Heart right ventricle (tissue), 16 donors: Measurements from ENCODE around the gene OR4A15. TPM values are rescaled to one million over a fixed set of nuclear protein-coding genes. Genes with fewer than 3 reads are reported as not detected.

Experiments
- ATAC-seq, 8 donors: fragments of 200-7000 bp; cut with Tn5 transposase; one replicate each; pipeline ENCODE4 v1.9.1; 2020; ENCODE audit warnings: mild to moderate bottlenecking in 8 of 8, moderate library complexity in 8 of 8, moderate number of reproducible peaks in 1 of 8
- DNase-seq, 2 donors: peaks; one replicate each; pipeline ENCODE4 v3.0.0-alpha.2; 2020
- H3K27ac ChIP-seq, 10 donors: fragments of 200-600 bp; sonication (generic) in 2 of 10; one replicate each; pipeline versions ENCODE4 v1.5.0 to v1.8.0; 2020 to 2022; ENCODE audit warnings: mild to moderate bottlenecking in 3 of 10
- H3K27me3 ChIP-seq, 7 donors: fragments of 200-600 bp; one replicate each; pipeline ENCODE4 v1.8.0; 2021 to 2022; ENCODE audit warnings: mild to moderate bottlenecking in 2 of 7
- H3K36me3 ChIP-seq, 9 donors: fragments of 200-600 bp; sonication (generic) in 1 of 9; one replicate each; pipeline versions ENCODE4 v1.5.0 to v1.8.0; 2020 to 2022; ENCODE audit warnings: mild to moderate bottlenecking in 2 of 9
- H3K4me1 ChIP-seq, 9 donors: fragments of 200-600 bp; sonication (generic) in 1 of 9; one replicate each; pipeline versions ENCODE4 v1.5.0 to v1.8.0; 2020 to 2022; ENCODE audit warnings: mild to moderate bottlenecking in 4 of 9
- H3K4me3 ChIP-seq, 10 donors: fragments of 200-600 bp; sonication (generic) in 2 of 10; one replicate each; pipeline versions ENCODE4 v1.5.0 to v1.8.0; 2020 to 2022; ENCODE audit warnings: mild to moderate bottlenecking in 7 of 10, moderate library complexity in 2 of 10
- H3K9me3 ChIP-seq, 11 donors: fragments of 200-600 bp in 10 of 11; sonication (generic) in 2 of 11; one replicate each; pipeline versions ENCODE4 v1.5.0 to v1.8.0; 2013 to 2022; ENCODE audit warnings: mild to moderate bottlenecking in 2 of 11, control low read depth in 1 of 11, moderate library complexity in 1 of 11
- CTCF ChIP-seq, 9 donors: fragments of 200-600 bp; sonication (generic) in 2 of 9; IDR thresholded peaks; one replicate each; pipeline versions ENCODE4 v1.5.0 to v1.8.0; 2021 to 2022; ENCODE audit warnings: antibody characterized with exemption in 9 of 9, mild to moderate bottlenecking in 5 of 9, moderate library complexity in 1 of 9
- WGBS, 2 donors: extraction: QIAGEN DNeasy Blood & Tissue Kit; methylation state at CpG; one replicate each; pipeline ENCODE4 v1.1.7; 2013; ENCODE audit warnings: inconsistent platforms in 1 of 2; 5-methylcytosine and 5-hydroxymethylcytosine counted together
- intact Hi-C, 10 donors: fragments of 100-400 bp; cut with DNase I; formaldehyde crosslinking; loops; one replicate each; pipeline versions ENCODE4 v1.11.1 to v1.14.2; 2022
- long read RNA-seq, 3 donors: library from polyadenylated mRNA; unstranded; transcript quantifications; one replicate each; pipeline ENCODE4 v2.0.0, GENCODE V29; 2020 to 2021
- polyA plus RNA-seq, 2 donors: library from polyadenylated mRNA; stranded (reverse); fragments of 200-250 nt; gene quantifications; one replicate each; pipeline ENCODE4 v1.2.3, GENCODE V29; 2013
- total RNA-seq, 10 donors: library from RNA; stranded (reverse); fragmentation: NEBNext Ultra II Directional in 3 of 10; extraction: Animal tissue kit (Norgen Biotek cat#: 25700) in 3 of 10; gene quantifications; one replicate each; pipeline versions ENCODE4 v1.2.1 to v1.2.4, GENCODE V29; 2021 to 2023
- donor health status: Arrhythmogenic right ventricular cardiomyopathy.
- donor health status: ischemic (EF 13 %, LVEDD 7.1; RV severe dilation, severe dysfunction).
- donor health status: healthy with polysubstance abuse.
- donor health status: DM: no; HTN: yes; CAD: no.
- donor health status: DM: no; HTN: no; CAD: no.
- donor health status: ischemic (EF 25% LVEDD 6.9; RV normal size, moderate dysfunction).
- donor health status: ischemic (EF 25% LVEDD 5.7; RV mildly dilated, moderate dysfunction).
- donor health status: healthy.
- donor health status: DM: yes; HTN: yes; CAD: no.
- donor health status: Ischemic cardiomyopathy.
- donor health status: ischemic (EF 35%, LVEDD 5.7; RV mildly dilated, moderate dysfunction).
- donor health status: nonischemic (EF 11% LVEDD 7.7; RV severe dilation, severe dysfunction).
- donor health status: DM: yes; HTN: yes; CAD: no.
- donor health status: PGD.
- donor health status: ischemic (EF 29% LVEDD 5.4; RV normal size, mild dysfunction).
- donor health status: nonischemic (EF 23%, LVEDD 6.1; RV moderate dilation, normal function).

OR4A15 gene
- total RNA-seq = not detected
- not detected for polyA plus RNA-seq
- long read RNA-seq, donor 1 = 0 reads
- long read RNA-seq, donor 2 = 0 reads
- long read RNA-seq, donor 3 = 0 reads

- DNase-seq = no peak
- H3K36me3 ChIP-seq = no peaks in the 10 kb centered on the region
- intact Hi-C loops = no loop called here
- H3K4me3 ChIP-seq = no peak within 1 kb of the TSS
- no peaks in the 10 kb centered on the region for H3K4me1 ChIP-seq
- no peak within 1 kb of the TSS for H3K27ac ChIP-seq
- ATAC-seq = no peak
- H3K9me3 ChIP-seq = peaks cover 0 to 25% (median 0%) of the 10 kb centered on the region in 11 donors
- TF ChIP-seq CTCF (IDR thresholded peaks at IDR 0.05) = no peak
- H3K27me3 ChIP-seq = no peaks in the 10 kb centered on the region
- 55 to 61% methylated on average over 4 of the region's 4 CpGs for WGBS, 2 donors
Measured at GRCh38 chr11:55367674-55368073, at the start of gene OR4A15. Gene OR4A15, plus strand, starts transcription at chr11:55367974. Its CDS starts 0 bp downstream, at chr11:55367974.

- WGBS, 2 donors = 76 to 81% methylated on average over 1 of the region's 1 CpG
- intact Hi-C loops = no loop called here
Measured at GRCh38 chr11:55324500-55324899, 43.3 kb upstream of the OR4A15 start.

GRCh38 chr11:55342901-55343300, 24.9 kb upstream of the OR4A15 start, which contains the start of gene OR4A16:
Gene OR4A16, plus strand, starts transcription at chr11:55343201. Its CDS starts 0 bp downstream, at chr11:55343201.
- Histone ChIP-seq H3K36me3 (no peaks in the 10 kb centered on the region), H3K27me3 (no peaks in the 10 kb centered on the region), H3K4me1 (no peaks in the 10 kb centered on the region), H3K9me3 (peaks cover 0 to 34% (median 0%) of the 10 kb centered on the region in 11 donors), H3K27ac (no peak within 1 kb of the TSS), H3K4me3 (no peak within 1 kb of the TSS)
- intact Hi-C loops = no loop called here
- ATAC-seq = no peak
- 70 to 87% methylated on average over 3 of the region's 3 CpGs for WGBS, 2 donors
- TF ChIP-seq CTCF (IDR thresholded peaks at IDR 0.05) = no peak
- DNase-seq = no peak

More at GRCh38 chr11:55324500-55324899, 43.3 kb upstream of the OR4A15 start:
- Histone ChIP-seq H3K27ac (no peak overlapping the region), H3K4me1 (no peaks in the 10 kb centered on the region), H3K9me3 (peaks cover 0 to 19% (median 0%) of the 10 kb centered on the region in 11 donors), H3K36me3 (no peaks in the 10 kb centered on the region), H3K4me3 (no peak overlapping the region), H3K27me3 (no peaks in the 10 kb centered on the region)
- DNase-seq = no peak
- no peak for TF ChIP-seq CTCF (IDR thresholded peaks at IDR 0.05)
- no peak for ATAC-seq

DNA sequence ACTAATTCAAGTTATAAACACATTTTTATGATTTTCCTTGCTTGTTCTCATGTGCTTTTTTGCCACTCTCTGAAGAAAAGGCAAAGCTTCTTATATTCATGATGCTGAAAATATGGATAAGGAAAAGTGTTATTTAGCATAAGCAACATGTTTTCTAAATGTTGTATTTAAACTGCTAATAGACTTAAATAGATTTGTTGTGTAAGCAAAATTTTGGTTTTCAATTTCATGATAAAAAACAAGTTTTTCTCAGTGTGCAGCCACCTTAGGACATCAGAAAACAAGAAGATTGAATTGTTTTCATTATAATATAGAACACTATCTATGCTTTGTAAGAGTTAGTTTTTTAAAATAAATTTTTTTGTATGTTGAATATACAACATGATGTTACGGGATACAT, 22.5 kb upstream of the OR4A15 start:
- DNase-seq (no peak), ATAC-seq (no peak)
- intact Hi-C loops = no loop called here
- peaks cover 0 to 27% (median 0%) of the 10 kb centered on the region in 11 donors for H3K9me3 ChIP-seq
- H3K4me1 ChIP-seq = no peaks in the 10 kb centered on the region
- no peak overlapping the region for H3K4me3 ChIP-seq
- no peak overlapping the region for H3K27ac ChIP-seq
- no peaks in the 10 kb centered on the region for H3K36me3 ChIP-seq
- no peaks in the 10 kb centered on the region for H3K27me3 ChIP-seq
- no peak for TF ChIP-seq CTCF (IDR thresholded peaks at IDR 0.05)
- 80 to 93% methylated on average over 1 of the region's 1 CpG for WGBS, 2 donors
